Measurements from ENCODE around the gene DYSF.

DYSF gene

DNA sequence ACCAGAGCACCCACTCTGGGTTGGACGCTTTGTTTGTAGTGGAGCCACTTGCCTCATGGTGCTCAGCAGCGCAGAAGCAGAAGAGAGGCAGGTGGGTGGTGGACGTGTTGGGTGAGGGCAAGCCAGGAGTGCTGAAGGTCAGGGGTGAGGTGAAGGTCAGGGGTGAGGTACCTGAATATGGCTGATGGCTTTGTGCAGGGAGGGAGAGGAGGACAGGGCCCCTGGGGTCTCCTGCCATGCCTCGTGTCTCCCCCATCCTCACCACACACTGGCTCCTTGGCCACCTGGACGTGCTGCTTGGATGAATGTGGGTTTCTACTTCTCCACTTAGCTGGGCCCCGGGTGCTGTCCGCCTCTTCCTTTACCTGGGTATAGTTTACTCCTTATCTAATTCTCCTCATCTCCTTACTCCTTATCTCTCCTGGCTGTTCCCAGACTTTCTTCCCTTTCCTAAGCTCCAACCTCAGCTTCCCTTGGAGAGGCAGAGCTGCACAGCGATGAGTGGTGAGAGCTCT lies 68.1 kb downstream of the DYSF start:
- no peaks in the 10 kb centered on the region for H3K9me2 ChIP-seq (replicated peaks; ENCODE audit: low read depth, low read length)
- H3K27me3 ChIP-seq (ENCODE audit: insufficient read depth, low read length, poor library complexity, severe bottlenecking): no peaks in the 10 kb centered on the region
- TF ChIP-seq EZH2phosphoT487 (IDR thresholded peaks at IDR 0.05; ENCODE audit: borderline replicate concordance): no peak
- TF ChIP-seq, protein P1, sequence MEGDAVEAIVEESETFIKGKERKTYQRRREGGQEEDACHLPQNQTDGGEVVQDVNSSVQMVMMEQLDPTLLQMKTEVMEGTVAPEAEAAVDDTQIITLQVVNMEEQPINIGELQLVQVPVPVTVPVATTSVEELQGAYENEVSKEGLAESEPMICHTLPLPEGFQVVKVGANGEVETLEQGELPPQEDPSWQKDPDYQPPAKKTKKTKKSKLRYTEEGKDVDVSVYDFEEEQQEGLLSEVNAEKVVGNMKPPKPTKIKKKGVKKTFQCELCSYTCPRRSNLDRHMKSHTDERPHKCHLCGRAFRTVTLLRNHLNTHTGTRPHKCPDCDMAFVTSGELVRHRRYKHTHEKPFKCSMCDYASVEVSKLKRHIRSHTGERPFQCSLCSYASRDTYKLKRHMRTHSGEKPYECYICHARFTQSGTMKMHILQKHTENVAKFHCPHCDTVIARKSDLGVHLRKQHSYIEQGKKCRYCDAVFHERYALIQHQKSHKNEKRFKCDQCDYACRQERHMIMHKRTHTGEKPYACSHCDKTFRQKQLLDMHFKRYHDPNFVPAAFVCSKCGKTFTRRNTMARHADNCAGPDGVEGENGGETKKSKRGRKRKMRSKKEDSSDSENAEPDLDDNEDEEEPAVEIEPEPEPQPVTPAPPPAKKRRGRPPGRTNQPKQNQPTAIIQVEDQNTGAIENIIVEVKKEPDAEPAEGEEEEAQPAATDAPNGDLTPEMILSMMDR (conservative IDR thresholded peaks at IDR 0.05; ENCODE audit: low read length): no peak
- no peaks in the 10 kb centered on the region for H3F3A ChIP-seq (ENCODE audit: low read depth)
- H3K4me3 ChIP-seq (ENCODE audit: low read length, poor library complexity, severe bottlenecking): no peak overlapping the region
- no peaks in the 10 kb centered on the region for H3K79me2 ChIP-seq (ENCODE audit: insufficient read depth, low read length)
- no peaks in the 10 kb centered on the region for H3K36me3 ChIP-seq (ENCODE audit: insufficient read depth, low read length)
- no peaks in the 10 kb centered on the region for H3K4me1 ChIP-seq (ENCODE audit: insufficient read depth, low read length, poor library complexity, severe bottlenecking)
- H3K9me3 ChIP-seq (ENCODE audit: insufficient read depth, low read depth, low read length): no peaks in the 10 kb centered on the region
- H3K9ac ChIP-seq (ENCODE audit: low read depth, low read length, poor library complexity, severe bottlenecking): no peak overlapping the region
- no peaks in the 10 kb centered on the region for H4K20me1 ChIP-seq (ENCODE audit: insufficient read depth, low read length, poor library complexity, severe bottlenecking)
- no peak overlapping the region for H2AFZ ChIP-seq (ENCODE audit: low read length)
- H3K4me2 ChIP-seq (ENCODE audit: low read depth, low read length, poor library complexity, severe bottlenecking): no peak overlapping the region

DNA sequence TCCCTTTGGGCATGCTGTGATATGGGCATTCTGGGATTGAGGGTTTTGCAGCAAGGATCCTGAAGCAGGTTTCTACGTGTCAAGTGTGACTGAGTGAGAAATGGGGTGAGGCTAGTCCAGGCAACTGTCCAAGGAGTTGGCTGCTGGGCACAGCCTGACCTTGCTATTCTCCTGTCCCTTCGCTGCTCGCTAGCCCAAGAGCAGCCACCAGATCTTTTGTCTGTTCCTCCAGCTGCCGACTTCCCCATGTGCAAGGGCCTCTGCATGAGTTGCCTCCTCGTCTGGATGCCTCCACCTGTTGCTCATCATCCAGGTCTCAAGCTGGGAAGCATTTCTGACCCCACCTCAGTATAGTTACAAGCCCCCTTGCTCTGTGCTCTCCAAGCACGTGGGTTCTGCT lies 71.1 kb downstream of the DYSF start:
- Histone ChIP-seq H3K4me1 (ENCODE audit: insufficient read depth, low read length, poor library complexity, severe bottlenecking) (no peaks in the 10 kb centered on the region), H3K9ac (ENCODE audit: low read depth, low read length, poor library complexity, severe bottlenecking) (no peak overlapping the region), H3K9me2 (replicated peaks; ENCODE audit: low read depth, low read length) (no peaks in the 10 kb centered on the region), H3K4me2 (ENCODE audit: low read depth, low read length, poor library complexity, severe bottlenecking) (no peak overlapping the region), H3F3A (ENCODE audit: low read depth) (no peaks in the 10 kb centered on the region), H4K20me1 (ENCODE audit: insufficient read depth, low read length, poor library complexity, severe bottlenecking) (no peaks in the 10 kb centered on the region), H3K36me3 (ENCODE audit: insufficient read depth, low read length) (no peaks in the 10 kb centered on the region), H3K79me2 (ENCODE audit: insufficient read depth, low read length) (no peaks in the 10 kb centered on the region), H3K4me3 (ENCODE audit: low read length, poor library complexity, severe bottlenecking) (no peak overlapping the region), H3K9me3 (ENCODE audit: insufficient read depth, low read depth, low read length) (no peaks in the 10 kb centered on the region), H2AFZ (ENCODE audit: low read length) (no peak overlapping the region), H3K27me3 (ENCODE audit: insufficient read depth, low read length, poor library complexity, severe bottlenecking) (no peaks in the 10 kb centered on the region)
- TF ChIP-seq EZH2phosphoT487 (IDR thresholded peaks at IDR 0.05; ENCODE audit: borderline replicate concordance): no peak
- TF ChIP-seq, protein P1 (conservative IDR thresholded peaks at IDR 0.05; ENCODE audit: low read length): no peak

DNA sequence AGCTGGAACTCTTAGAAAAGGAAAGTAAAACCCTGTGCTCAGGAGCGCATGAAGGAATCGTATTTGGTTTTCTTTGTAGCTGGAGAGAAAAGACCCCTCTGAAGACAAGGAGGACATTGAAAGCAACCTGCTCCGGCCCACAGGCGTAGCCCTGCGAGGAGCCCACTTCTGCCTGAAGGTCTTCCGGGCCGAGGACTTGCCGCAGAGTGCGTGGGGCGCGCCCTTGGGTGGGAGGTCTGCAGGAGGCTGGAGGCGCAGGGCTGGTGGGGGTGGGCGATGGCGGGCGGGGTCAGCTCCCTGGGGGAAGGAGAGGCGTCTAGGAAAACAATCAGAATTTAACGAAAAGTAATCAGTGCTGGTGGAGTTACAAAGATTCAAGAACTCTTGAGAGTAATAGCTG lies 72.8 kb downstream of the DYSF start:
- Histone ChIP-seq H3K9me2 (replicated peaks; ENCODE audit: low read depth, low read length) (no peaks in the 10 kb centered on the region), H3K4me1 (ENCODE audit: insufficient read depth, low read length, poor library complexity, severe bottlenecking) (no peaks in the 10 kb centered on the region), H3K4me2 (ENCODE audit: low read depth, low read length, poor library complexity, severe bottlenecking) (no peak overlapping the region), H2AFZ (ENCODE audit: low read length) (no peak overlapping the region), H3K9me3 (ENCODE audit: insufficient read depth, low read depth, low read length) (no peaks in the 10 kb centered on the region), H3K4me3 (ENCODE audit: low read length, poor library complexity, severe bottlenecking) (no peak overlapping the region), H3K36me3 (ENCODE audit: insufficient read depth, low read length) (no peaks in the 10 kb centered on the region), H3F3A (ENCODE audit: low read depth) (no peaks in the 10 kb centered on the region), H3K9ac (ENCODE audit: low read depth, low read length, poor library complexity, severe bottlenecking) (no peak overlapping the region), H4K20me1 (ENCODE audit: insufficient read depth, low read length, poor library complexity, severe bottlenecking) (no peaks in the 10 kb centered on the region), H3K79me2 (ENCODE audit: insufficient read depth, low read length) (no peaks in the 10 kb centered on the region), H3K27me3 (ENCODE audit: insufficient read depth, low read length, poor library complexity, severe bottlenecking) (no peaks in the 10 kb centered on the region)
- TF ChIP-seq, protein P1 (conservative IDR thresholded peaks at IDR 0.05; ENCODE audit: low read length): no peak
- TF ChIP-seq EZH2phosphoT487 (IDR thresholded peaks at IDR 0.05; ENCODE audit: borderline replicate concordance): no peak
